ENCODE measurements around the gene TBX10.

DNA sequence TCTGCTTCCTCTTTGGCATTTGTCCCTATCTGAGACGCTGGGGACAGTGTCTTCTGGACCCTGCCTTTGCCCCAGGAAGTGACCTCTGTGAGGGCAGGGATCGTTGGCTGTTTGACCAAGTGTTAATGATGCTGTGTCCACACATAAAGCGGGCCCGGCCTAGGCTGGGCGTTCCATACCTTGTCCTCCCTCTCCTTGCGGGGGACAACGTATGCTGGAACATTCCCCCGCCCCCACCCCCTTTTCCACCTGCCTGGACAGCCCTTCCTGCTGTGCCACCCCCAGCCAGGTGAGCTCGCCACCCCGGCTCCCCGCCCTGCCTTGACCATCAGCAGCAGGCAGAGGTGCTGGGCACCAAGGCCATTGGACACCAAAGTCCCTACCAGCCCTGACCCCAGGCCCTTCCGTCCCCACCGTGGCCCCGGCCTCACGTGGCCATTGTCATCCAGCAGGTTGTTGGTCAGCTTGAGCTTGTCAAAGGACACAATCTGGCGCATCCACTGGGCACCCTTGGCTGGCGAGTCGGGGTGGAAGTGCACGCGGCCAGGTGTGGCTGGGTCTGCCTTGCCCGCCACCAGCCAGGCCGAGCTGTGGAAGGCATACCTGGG, 5.7 kb downstream of the TBX10 start:
- no peak for TF ChIP-seq CTCF (IDR thresholded peaks at IDR 0.05; ENCODE audit: poor library complexity, severe bottlenecking)
- TF ChIP-seq REST (IDR thresholded peaks at IDR 0.05; ENCODE audit: borderline replicate concordance): no peak

Measured in neural cell (in vitro differentiated cells).